CD14-positive monocyte (primary cell): Measurements from ENCODE around the gene PELI1. TPM values are rescaled to one million over a fixed set of nuclear protein-coding genes. Genes with fewer than 3 reads are reported as not detected.

ENCODE experiments used
- DNase-seq, 3 donors: peaks; one replicate each; pipeline ENCODE4 v3.0.0-alpha.2; 2011 to 2022
- H2AFZ ChIP-seq: 2 replicates; pipeline ENCODE4 v1.6.0; 2012; ENCODE audit warnings: mild to moderate bottlenecking, low read depth, low read length, inconsistent platforms; ENCODE audit not compliant: insufficient read depth, poor library complexity, severe bottlenecking
- H3K27ac ChIP-seq, 2 donors: 1 replicate in 1 of 2; 2 replicates in 1 of 2; pipeline ENCODE4 v1.5.1; 2012 to 2013; ENCODE audit warnings: low read length in 2 of 2, control low read depth in 1 of 2, inconsistent platforms in 1 of 2, low read depth in 1 of 2, mild to moderate bottlenecking in 1 of 2
- H3K27me3 ChIP-seq, 2 donors: one replicate each; pipeline versions ENCODE4 v1.6.0 to v1.6.1; 2011 to 2013; ENCODE audit warnings: low read length in 2 of 2; ENCODE audit not compliant: control insufficient read depth in 2 of 2, insufficient read depth in 2 of 2
- H3K36me3 ChIP-seq, 2 donors: replicated peaks in 1 of 2; 1 replicate in 1 of 2; 2 replicates in 1 of 2; pipeline versions ENCODE4 v1.5.1 to v1.6.1; 2012 to 2013; ENCODE audit warnings: low read length in 2 of 2, control low read depth in 1 of 2, inconsistent platforms in 1 of 2, mild to moderate bottlenecking in 1 of 2; ENCODE audit not compliant: insufficient read depth in 2 of 2, control insufficient read depth in 1 of 2
- H3K4me1 ChIP-seq, 2 donors: 1 replicate in 1 of 2; 2 replicates in 1 of 2; pipeline versions ENCODE4 v1.5.1 to v1.6.1; 2012 to 2013; ENCODE audit warnings: low read length in 2 of 2, control low read depth in 1 of 2, inconsistent platforms in 1 of 2, mild to moderate bottlenecking in 1 of 2, moderate library complexity in 1 of 2; ENCODE audit not compliant: insufficient read depth in 2 of 2, control insufficient read depth in 1 of 2
- H3K4me2 ChIP-seq: replicated peaks from 2 replicates; pipeline ENCODE3; 2012; ENCODE audit warnings: low read length, moderate library complexity, mild to moderate bottlenecking; ENCODE audit not compliant: poor library complexity, severe bottlenecking; ENCODE audit errors: extremely low read depth
- H3K4me3 ChIP-seq, 3 experiments: fragments of 200-600 bp in 1 of 3; sonication (generic) in 1 of 3; replicated peaks in 1 of 3; 1 replicate in 2 of 3; 2 replicates in 1 of 3; pipeline ENCODE4 v1.5.1; 2011 to 2013; ENCODE audit warnings: low read length in 3 of 3, mild to moderate bottlenecking in 3 of 3, control low read depth in 2 of 3, low read depth in 2 of 3, inconsistent platforms in 1 of 3, moderate library complexity in 1 of 3
- H3K79me2 ChIP-seq: 2 replicates; pipeline ENCODE4 v1.6.0; 2012; ENCODE audit warnings: mild to moderate bottlenecking, control low read depth, inconsistent platforms, low read length, moderate library complexity; ENCODE audit not compliant: insufficient read depth
- H3K9ac ChIP-seq: 2 replicates; pipeline ENCODE4 v1.6.0; 2017; ENCODE audit warnings: low read length, mild to moderate bottlenecking; ENCODE audit not compliant: insufficient read depth, poor library complexity, severe bottlenecking
- H3K9me3 ChIP-seq, 2 donors: replicated peaks in 1 of 2; 1 replicate in 1 of 2; 2 replicates in 1 of 2; pipeline versions ENCODE4 v1.5.1 to v1.6.1; 2012 to 2013; ENCODE audit warnings: low read length in 2 of 2, control low read depth in 1 of 2; ENCODE audit not compliant: control insufficient read depth in 1 of 2, insufficient read depth in 1 of 2
- H4K20me1 ChIP-seq: 2 replicates; pipeline ENCODE4 v1.6.0; 2012; ENCODE audit warnings: mild to moderate bottlenecking, low read length, control low read depth, moderate library complexity; ENCODE audit not compliant: insufficient read depth
- H3K27ac Mint-ChIP-seq, 7 donors: one replicate each; pipeline ENCODE4 v1.8.0; 2020; ENCODE audit warnings: mild to moderate bottlenecking in 7 of 7, mixed read lengths in 7 of 7, moderate library complexity in 6 of 7, inconsistent platforms in 2 of 7
- H3K27me3 Mint-ChIP-seq, 3 donors: one replicate each; pipeline ENCODE4 v1.8.0; 2021 to 2022; ENCODE audit warnings: low read depth in 3 of 3, mild to moderate bottlenecking in 3 of 3, mixed read lengths in 3 of 3, moderate library complexity in 3 of 3, inconsistent platforms in 1 of 3
- H3K36me3 Mint-ChIP-seq, 2 donors: one replicate each; pipeline ENCODE4 v1.8.0; 2020; ENCODE audit warnings: mixed read lengths in 2 of 2, inconsistent platforms in 1 of 2, mild to moderate bottlenecking in 1 of 2
- H3K4me1 Mint-ChIP-seq: one replicate; pipeline ENCODE4 v1.8.0; 2020; ENCODE audit warnings: mild to moderate bottlenecking, mixed read lengths
- H3K4me3 Mint-ChIP-seq, 2 donors: one replicate each; pipeline ENCODE4 v1.8.0; 2020; ENCODE audit warnings: mild to moderate bottlenecking in 2 of 2, mixed read lengths in 2 of 2, moderate library complexity in 1 of 2
- H3K9me3 Mint-ChIP-seq, 7 donors: one replicate each; pipeline ENCODE4 v1.8.0; 2020 to 2022; ENCODE audit warnings: mixed read lengths in 7 of 7, mild to moderate bottlenecking in 6 of 7, moderate library complexity in 6 of 7, inconsistent platforms in 2 of 7
- WGBS: methylation state at CpG from one replicate; pipeline ENCODE4 v1.1.5; 2013; ENCODE audit warnings: missing lambda C conversion rate; ENCODE audit not compliant: insufficient coverage; 5-methylcytosine and 5-hydroxymethylcytosine counted together
- intact Hi-C, 2 donors: fragments of 100-400 bp; cut with micrococcal nuclease; formaldehyde crosslinking; loops; one replicate each; pipeline versions ENCODE4 v1.15.0 to v1.15.1; 2023
- polyA plus RNA-seq, 3 donors: library from polyadenylated mRNA; depleted of rRNA in 1 of 3; unstranded in 2 of 3; stranded (reverse) in 1 of 3; fragments of 300-500 nt in 2 of 3; fragments of >200 nt in 1 of 3; fragmentation: Illumina TruSeq in 2 of 3; gene quantifications; 1 replicate in 2 of 3; 2 replicates in 1 of 3; pipeline ENCODE4 v1.2.3, GENCODE V29; 2012 to 2021
- TF ChIP-seq, protein P1 (sequence below): fragments of 200-600 bp; IDR thresholded peaks from one replicate; pipeline ENCODE4 v1.8.0; 2022; ENCODE audit warnings: antibody characterized with exemption, mild to moderate bottlenecking

Gene PELI1
- polyA plus RNA-seq, 3 donors = 44.7 to 106 (median 53.6) TPM

- TF ChIP-seq, protein P1, sequence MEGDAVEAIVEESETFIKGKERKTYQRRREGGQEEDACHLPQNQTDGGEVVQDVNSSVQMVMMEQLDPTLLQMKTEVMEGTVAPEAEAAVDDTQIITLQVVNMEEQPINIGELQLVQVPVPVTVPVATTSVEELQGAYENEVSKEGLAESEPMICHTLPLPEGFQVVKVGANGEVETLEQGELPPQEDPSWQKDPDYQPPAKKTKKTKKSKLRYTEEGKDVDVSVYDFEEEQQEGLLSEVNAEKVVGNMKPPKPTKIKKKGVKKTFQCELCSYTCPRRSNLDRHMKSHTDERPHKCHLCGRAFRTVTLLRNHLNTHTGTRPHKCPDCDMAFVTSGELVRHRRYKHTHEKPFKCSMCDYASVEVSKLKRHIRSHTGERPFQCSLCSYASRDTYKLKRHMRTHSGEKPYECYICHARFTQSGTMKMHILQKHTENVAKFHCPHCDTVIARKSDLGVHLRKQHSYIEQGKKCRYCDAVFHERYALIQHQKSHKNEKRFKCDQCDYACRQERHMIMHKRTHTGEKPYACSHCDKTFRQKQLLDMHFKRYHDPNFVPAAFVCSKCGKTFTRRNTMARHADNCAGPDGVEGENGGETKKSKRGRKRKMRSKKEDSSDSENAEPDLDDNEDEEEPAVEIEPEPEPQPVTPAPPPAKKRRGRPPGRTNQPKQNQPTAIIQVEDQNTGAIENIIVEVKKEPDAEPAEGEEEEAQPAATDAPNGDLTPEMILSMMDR = no peak
These were observed 21.5 kb upstream of the PELI1 start for GRCh38 chr2:64165706-64166105.

GRCh38 chr2:64164629-64165028 lies 20.4 kb upstream of the PELI1 start:
- no peak overlapping the region for H3K27ac ChIP-seq
- no peak overlapping the region for H3K4me2 ChIP-seq
- WGBS = no CpG with 5 or more reads among the region's 1 CpG
- no peaks in the 10 kb centered on the region for H3K27me3 ChIP-seq
- H3K79me2 ChIP-seq = no peaks in the 10 kb centered on the region
- no peak overlapping the region for H3K4me3 ChIP-seq
- H3K9ac ChIP-seq = no peak overlapping the region
- Mint-ChIP-seq H3K4me3 (no peak overlapping the region), H3K4me1 (peaks cover 7% of the 10 kb centered on the region), H3K27me3 (peaks cover 0 to 1% (median 0%) of the 10 kb centered on the region in 3 donors), H3K9me3 (no peaks in the 10 kb centered on the region), H3K27ac (no peak overlapping the region), H3K36me3 (no peaks in the 10 kb centered on the region)
- H3K36me3 ChIP-seq = no peaks in the 10 kb centered on the region
- intact Hi-C loops = no loop called here
- no peak overlapping the region for H2AFZ ChIP-seq
- no peak for DNase-seq
- TF ChIP-seq, protein P1 = no peak
- H3K9me3 ChIP-seq = no peaks in the 10 kb centered on the region
- H4K20me1 ChIP-seq = no peaks in the 10 kb centered on the region
- peaks cover 5 to 9% of the 10 kb centered on the region in 2 donors for H3K4me1 ChIP-seq

More at GRCh38 chr2:64165706-64166105, 21.5 kb upstream of the PELI1 start:
- intact Hi-C loops = no loop called here
- no peak for DNase-seq
- no peak overlapping the region for H3K4me3 ChIP-seq
- H3K4me1 Mint-ChIP-seq = peaks cover 7% of the 10 kb centered on the region
- H3K4me1 ChIP-seq = peaks cover 5 to 9% of the 10 kb centered on the region in 2 donors
- H3K36me3 ChIP-seq = no peaks in the 10 kb centered on the region
- no peak overlapping the region for H3K4me3 Mint-ChIP-seq
- no peaks in the 10 kb centered on the region for H3K9me3 Mint-ChIP-seq
- no CpG with 5 or more reads among the region's 1 CpG for WGBS
- H3K79me2 ChIP-seq = no peaks in the 10 kb centered on the region
- H3K9ac ChIP-seq = no peak overlapping the region
- H3K9me3 ChIP-seq = no peaks in the 10 kb centered on the region
- no peaks in the 10 kb centered on the region for H3K27me3 ChIP-seq
- H3K27ac ChIP-seq = no peak overlapping the region
- no peak overlapping the region for H3K27ac Mint-ChIP-seq
- no peaks in the 10 kb centered on the region for H4K20me1 ChIP-seq
- H3K36me3 Mint-ChIP-seq = no peaks in the 10 kb centered on the region
- no peak overlapping the region for H3K4me2 ChIP-seq
- no peaks in the 10 kb centered on the region for H3K27me3 Mint-ChIP-seq
- H2AFZ ChIP-seq = no peak overlapping the region
